Osteoblast (primary cell): Measurements from ENCODE around the gene SAMD9L. TPM values are rescaled to one million over a fixed set of nuclear protein-coding genes. Genes with fewer than 3 reads are reported as not detected.

Experiments used
- DNase-seq: peaks from one replicate; pipeline ENCODE4 v3.0.0; 2011; ENCODE audit warnings: low spot score, mixed read lengths; ENCODE audit not compliant: insufficient read length; ENCODE audit errors: missing footprints
- H2AFZ ChIP-seq: 2 replicates; pipeline ENCODE4 v1.6.0; 2011; ENCODE audit warnings: mild to moderate bottlenecking, low read length
- H3K27ac ChIP-seq: 2 replicates; pipeline ENCODE4 v1.5.1; 2011; ENCODE audit warnings: mild to moderate bottlenecking, low read depth, low read length, moderate library complexity
- H3K27me3 ChIP-seq: 2 replicates; pipeline ENCODE4 v1.6.0; 2012; ENCODE audit warnings: mild to moderate bottlenecking, control low read depth, inconsistent platforms, low read length, moderate library complexity; ENCODE audit not compliant: insufficient read depth
- H3K36me3 ChIP-seq: 2 replicates; pipeline ENCODE4 v1.5.1; 2011; ENCODE audit warnings: mild to moderate bottlenecking, low read length, control low read depth, moderate library complexity; ENCODE audit not compliant: insufficient read depth
- H3K4me1 ChIP-seq: 2 replicates; pipeline ENCODE4 v1.5.1; 2011; ENCODE audit warnings: mild to moderate bottlenecking, low read length, control low read depth, moderate library complexity; ENCODE audit not compliant: insufficient read depth
- H3K4me2 ChIP-seq: 2 replicates; pipeline ENCODE4 v1.6.0; 2011; ENCODE audit warnings: mild to moderate bottlenecking, low read length; ENCODE audit not compliant: insufficient read depth
- H3K4me3 ChIP-seq: fragments of 200-600 bp; sonication (generic); 3 replicates; pipeline ENCODE4 v1.5.1; 2012; ENCODE audit warnings: mild to moderate bottlenecking, low read length, inconsistent platforms; ENCODE audit not compliant: insufficient read depth
- H3K79me2 ChIP-seq: 2 replicates; pipeline ENCODE4 v1.6.0; 2012; ENCODE audit warnings: mild to moderate bottlenecking, low read length, control low read depth, inconsistent platforms; ENCODE audit not compliant: insufficient read depth
- H3K9me3 ChIP-seq: 2 replicates; pipeline ENCODE4 v1.5.1; 2011; ENCODE audit warnings: low read depth, low read length, control low read depth
- H4K20me1 ChIP-seq: 2 replicates; pipeline ENCODE4 v1.6.0; 2012; ENCODE audit warnings: mild to moderate bottlenecking, low read length, control low read depth; ENCODE audit not compliant: insufficient read depth
- total RNA-seq: library from RNA; depleted of rRNA; stranded (reverse); fragments of >200 nt; gene quantifications from 2 replicates; pipeline ENCODE4 v1.2.3, GENCODE V29; 2012
- TF ChIP-seq, protein P1 (sequence below): IDR thresholded peaks from 2 replicates; pipeline ENCODE4 v1.5.1; 2011; ENCODE audit warnings: mild to moderate bottlenecking, low read depth, low read length, moderate library complexity; ENCODE audit errors: extremely low read depth

SAMD9L gene
- total RNA-seq, 1 donor: 25.0 TPM

DNA sequence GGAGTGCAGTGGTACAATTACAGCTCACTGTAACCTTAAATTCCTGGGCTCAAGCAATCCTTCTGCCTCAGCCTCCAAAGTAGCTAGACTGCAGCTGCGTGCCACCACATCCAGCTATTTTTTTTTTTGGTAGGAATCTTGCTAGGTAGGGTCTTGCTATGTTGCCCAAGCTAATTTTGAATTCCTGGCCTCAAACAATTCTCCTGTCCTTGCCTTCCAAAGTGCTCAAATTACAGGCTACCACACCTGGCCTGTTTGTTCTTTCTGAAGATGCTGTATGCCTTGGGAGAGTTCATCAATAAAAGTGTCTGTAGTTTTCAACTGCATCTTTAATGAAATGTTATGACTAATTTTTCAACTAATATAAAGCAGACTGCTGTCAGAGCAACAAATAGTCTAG, 30.9 kb downstream of the SAMD9L start:
- Histone ChIP-seq H3K4me3 (peak overlapping the region; percentile 68), H3K9me3 (no peaks in the 10 kb centered on the region), H4K20me1 (no peaks in the 10 kb centered on the region), H3K79me2 (peaks cover 9% of the 10 kb centered on the region), H3K27me3 (no peaks in the 10 kb centered on the region), H3K4me2 (peak overlapping the region; percentile 80), H2AFZ (no peak overlapping the region), H3K4me1 (peaks cover 27% of the 10 kb centered on the region), H3K27ac (peak overlapping the region; percentile 75), H3K36me3 (no peaks in the 10 kb centered on the region)
- TF ChIP-seq, protein P1, sequence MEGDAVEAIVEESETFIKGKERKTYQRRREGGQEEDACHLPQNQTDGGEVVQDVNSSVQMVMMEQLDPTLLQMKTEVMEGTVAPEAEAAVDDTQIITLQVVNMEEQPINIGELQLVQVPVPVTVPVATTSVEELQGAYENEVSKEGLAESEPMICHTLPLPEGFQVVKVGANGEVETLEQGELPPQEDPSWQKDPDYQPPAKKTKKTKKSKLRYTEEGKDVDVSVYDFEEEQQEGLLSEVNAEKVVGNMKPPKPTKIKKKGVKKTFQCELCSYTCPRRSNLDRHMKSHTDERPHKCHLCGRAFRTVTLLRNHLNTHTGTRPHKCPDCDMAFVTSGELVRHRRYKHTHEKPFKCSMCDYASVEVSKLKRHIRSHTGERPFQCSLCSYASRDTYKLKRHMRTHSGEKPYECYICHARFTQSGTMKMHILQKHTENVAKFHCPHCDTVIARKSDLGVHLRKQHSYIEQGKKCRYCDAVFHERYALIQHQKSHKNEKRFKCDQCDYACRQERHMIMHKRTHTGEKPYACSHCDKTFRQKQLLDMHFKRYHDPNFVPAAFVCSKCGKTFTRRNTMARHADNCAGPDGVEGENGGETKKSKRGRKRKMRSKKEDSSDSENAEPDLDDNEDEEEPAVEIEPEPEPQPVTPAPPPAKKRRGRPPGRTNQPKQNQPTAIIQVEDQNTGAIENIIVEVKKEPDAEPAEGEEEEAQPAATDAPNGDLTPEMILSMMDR: no peak
- DNase-seq: no peak

DNA sequence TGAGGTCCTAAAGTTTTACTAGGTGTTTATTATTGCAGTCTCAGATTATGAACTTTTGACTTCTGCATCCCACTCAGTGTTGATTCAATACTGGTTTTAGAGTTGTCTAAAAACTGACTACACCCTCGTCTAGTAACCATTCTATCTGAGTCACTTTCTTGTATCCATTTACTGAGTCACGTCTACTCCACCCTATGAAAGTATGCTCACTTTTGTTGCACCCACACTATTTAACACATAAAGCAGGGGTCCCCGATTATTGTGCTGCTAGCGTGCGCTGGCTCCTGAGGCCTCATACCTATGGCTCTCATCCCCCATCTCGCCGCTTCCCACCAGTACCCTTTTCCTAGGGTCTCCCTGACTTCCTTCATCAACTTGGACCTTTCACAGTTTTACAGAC, 32.4 kb downstream of the SAMD9L start:
- DNase-seq: peak; percentile 81

DNA sequence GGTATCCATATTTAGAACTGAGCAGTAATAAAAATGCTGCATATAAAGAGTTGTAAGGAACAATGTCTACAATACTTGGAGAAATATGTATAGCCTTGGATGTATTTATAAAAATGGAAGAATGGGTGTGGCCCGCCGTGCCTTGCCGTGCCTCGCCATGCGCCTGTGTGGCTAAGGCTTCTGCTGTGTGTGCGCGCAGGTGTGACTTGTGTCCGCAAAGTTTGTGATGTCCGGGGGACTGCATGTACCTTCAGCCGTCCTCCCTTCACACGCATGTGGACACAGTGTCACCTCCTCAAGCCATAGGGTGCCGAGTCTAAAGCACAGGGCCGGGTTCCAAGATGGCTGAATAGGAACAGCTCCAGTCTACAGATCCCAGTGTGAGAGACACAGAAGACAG, 40.2 kb downstream of the SAMD9L start:
- H3K4me3 ChIP-seq: no peak overlapping the region
- H3K9me3 ChIP-seq: no peaks in the 10 kb centered on the region
- H3K27ac ChIP-seq: no peak overlapping the region
- no peaks in the 10 kb centered on the region for H3K4me1 ChIP-seq
- peaks cover 8% of the 10 kb centered on the region for H3K36me3 ChIP-seq
- no peak for DNase-seq
- no peaks in the 10 kb centered on the region for H4K20me1 ChIP-seq
- H3K4me2 ChIP-seq: no peak overlapping the region
- H3K79me2 ChIP-seq: no peaks in the 10 kb centered on the region
- H3K27me3 ChIP-seq: no peaks in the 10 kb centered on the region
- no peak overlapping the region for H2AFZ ChIP-seq
- TF ChIP-seq, protein P1: no peak

More for the DNA sequence above, 32.4 kb downstream of the SAMD9L start:
- no peaks in the 10 kb centered on the region for H3K9me3 ChIP-seq
- H3K4me3 ChIP-seq: peak overlapping the region; percentile 52
- H4K20me1 ChIP-seq: no peaks in the 10 kb centered on the region
- H3K36me3 ChIP-seq: no peaks in the 10 kb centered on the region
- H3K27me3 ChIP-seq: no peaks in the 10 kb centered on the region
- peak overlapping the region; percentile 75 for H3K27ac ChIP-seq
- H3K79me2 ChIP-seq: peaks cover 9% of the 10 kb centered on the region
- peak overlapping the region; percentile 45 for H2AFZ ChIP-seq
- TF ChIP-seq, protein P1: no peak
- peak overlapping the region; percentile 71 for H3K4me2 ChIP-seq
- H3K4me1 ChIP-seq: peaks cover 27% of the 10 kb centered on the region

DNA sequence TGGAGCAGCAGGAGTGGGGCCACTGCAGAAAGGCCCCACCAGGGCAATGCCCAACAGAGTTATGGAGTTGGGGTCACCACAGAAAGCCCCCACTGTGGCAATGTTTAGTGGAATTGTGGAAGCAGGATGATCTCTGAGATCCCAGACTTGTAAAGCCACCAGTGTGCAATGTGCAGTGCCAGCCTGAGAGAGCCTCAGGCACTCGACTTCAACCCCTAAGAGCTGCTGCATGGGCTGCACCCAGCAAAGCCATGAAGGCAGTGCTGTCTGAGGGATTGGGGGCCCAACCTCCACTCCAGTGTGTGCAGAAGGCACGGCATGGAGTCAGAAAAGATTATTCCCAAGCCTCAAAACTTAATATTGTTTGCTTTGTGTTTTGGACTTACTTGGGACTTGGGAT, 50.8 kb downstream of the SAMD9L start:
- no peak overlapping the region for H2AFZ ChIP-seq
- no peak for DNase-seq
- no peaks in the 10 kb centered on the region for H3K27me3 ChIP-seq
- no peaks in the 10 kb centered on the region for H3K79me2 ChIP-seq
- no peaks in the 10 kb centered on the region for H3K4me1 ChIP-seq
- no peak overlapping the region for H3K27ac ChIP-seq
- no peaks in the 10 kb centered on the region for H4K20me1 ChIP-seq
- H3K4me3 ChIP-seq: no peak overlapping the region
- H3K36me3 ChIP-seq: no peaks in the 10 kb centered on the region
- TF ChIP-seq, protein P1: no peak
- no peaks in the 10 kb centered on the region for H3K9me3 ChIP-seq
- no peak overlapping the region for H3K4me2 ChIP-seq
